GM21717 (cell line): ENCODE data around the gene RPTOR.

Source experiments
- ATAC-seq: cut with Tn5 transposase; IDR thresholded peaks from one replicate; pipeline ENCODE4 v1.9.1; 2021; ENCODE audit warnings: mild to moderate bottlenecking, moderate library complexity; ENCODE audit not compliant: unreplicated experiment

Gene RPTOR

GRCh38 chr17:80639658-80640057 is 95.0 kb downstream of the RPTOR start:
- ATAC-seq = no peak

- no peak for ATAC-seq
Measured at GRCh38 chr17:80640366-80641084, 95.9 kb downstream of the RPTOR start.

- ATAC-seq = no peak
Measured at GRCh38 chr17:80643326-80644099, 98.9 kb downstream of the RPTOR start.

- no peak for ATAC-seq
Measured at GRCh38 chr17:80644536-80644935, 99.9 kb downstream of the RPTOR start.

GRCh38 chr17:80645706-80646325 is 101.2 kb downstream of the RPTOR start:
- ATAC-seq = no peak

- ATAC-seq = no peak
Measured at GRCh38 chr17:80646328-80646727, 101.7 kb downstream of the RPTOR start.

GRCh38 chr17:80647746-80648145 is 103.1 kb downstream of the RPTOR start:
- ATAC-seq = no peak

GRCh38 chr17:80649200-80649644 is 104.6 kb downstream of the RPTOR start:
- no peak for ATAC-seq

GRCh38 chr17:80649672-80650330 is 105.2 kb downstream of the RPTOR start:
- no peak for ATAC-seq

- ATAC-seq = no peak
Measured at GRCh38 chr17:80650331-80650672, 105.7 kb downstream of the RPTOR start.

- ATAC-seq = no peak
Measured at GRCh38 chr17:80650751-80651518, 106.3 kb downstream of the RPTOR start.

- ATAC-seq = no peak
Measured at GRCh38 chr17:80652756-80653330, 108.2 kb downstream of the RPTOR start.

GRCh38 chr17:80653856-80654255 is 109.2 kb downstream of the RPTOR start:
- ATAC-seq = no peak

- no peak for ATAC-seq
Measured at GRCh38 chr17:80655608-80656007, 111.0 kb downstream of the RPTOR start.

GRCh38 chr17:80656590-80656989 is 112.0 kb downstream of the RPTOR start:
- no peak for ATAC-seq

GRCh38 chr17:80657561-80657960 is 112.9 kb downstream of the RPTOR start:
- ATAC-seq = no peak

- no peak for ATAC-seq
Measured at GRCh38 chr17:80658821-80659220, 114.2 kb downstream of the RPTOR start.

GRCh38 chr17:80659651-80660050 is 115.0 kb downstream of the RPTOR start:
- ATAC-seq = no peak

- ATAC-seq = no peak
Measured at GRCh38 chr17:80660527-80661198, 116.0 kb downstream of the RPTOR start.

- no peak for ATAC-seq
Measured at GRCh38 chr17:80662557-80662956, 117.9 kb downstream of the RPTOR start.
